Cardiac muscle cell (in vitro differentiated cells and primary cell): Measurements from ENCODE around the gene CARM1. TPM values are rescaled to one million over a fixed set of nuclear protein-coding genes. Genes with fewer than 3 reads are reported as not detected.
A peak's percentile ranks its signal among the peaks of the same experiment; 100 is the strongest.

Experiments used
- DNase-seq, 2 donors: peaks; one replicate each; pipeline versions ENCODE4 v3.0.0 to v3.0.0-alpha.2; 2010 to 2017; ENCODE audit warnings: low read depth in 1 of 2, low spot score in 1 of 2
- H3K27ac ChIP-seq: fragments of 200-600 bp; sonication (generic); 2 replicates; pipeline ENCODE4 v1.5.1; 2016
- H3K27me3 ChIP-seq: fragments of 200-600 bp; sonication (generic); 2 replicates; pipeline ENCODE4 v1.6.0; 2016; ENCODE audit warnings: control low read depth
- H3K36me3 ChIP-seq: fragments of 200-600 bp; sonication (generic); 2 replicates; pipeline ENCODE4 v1.5.1; 2016; ENCODE audit warnings: control low read depth
- H3K4me1 ChIP-seq: fragments of 200-600 bp; sonication (generic); 2 replicates; pipeline ENCODE4 v1.8.1; 2017; ENCODE audit warnings: low read depth, mild to moderate bottlenecking, mixed run types
- H3K4me3 ChIP-seq: fragments of 200-600 bp; sonication (generic); 2 replicates; pipeline ENCODE4 v1.5.1; 2016; ENCODE audit warnings: mild to moderate bottlenecking
- H3K9me3 ChIP-seq: fragments of 200-600 bp; sonication (generic); 2 replicates; pipeline ENCODE4 v1.5.1; 2017; ENCODE audit warnings: low read depth, mild to moderate bottlenecking, control low read depth
- polyA plus RNA-seq: library from polyadenylated mRNA; unstranded; fragments of >200 nt; fragmentation: Nextera tagmentation; extraction: Ambion mirVana; gene quantifications from 2 replicates; pipeline ENCODE4 v1.2.1, GENCODE V29; 2016
- total RNA-seq: library from RNA; depleted of rRNA; stranded (reverse); fragments of >200 nt; gene quantifications from 2 replicates; pipeline ENCODE4 v1.2.3, GENCODE V29; 2016
- TF ChIP-seq, protein P1 (sequence below): IDR thresholded peaks from 2 replicates; pipeline ENCODE4 v1.5.1; 2012; ENCODE audit warnings: low read depth, mild to moderate bottlenecking, low read length

The CARM1 gene
- total and polyA plus RNA-seq, 2 experiments from 2014 or later, result 46.8 to 90.7 TPM

DNA sequence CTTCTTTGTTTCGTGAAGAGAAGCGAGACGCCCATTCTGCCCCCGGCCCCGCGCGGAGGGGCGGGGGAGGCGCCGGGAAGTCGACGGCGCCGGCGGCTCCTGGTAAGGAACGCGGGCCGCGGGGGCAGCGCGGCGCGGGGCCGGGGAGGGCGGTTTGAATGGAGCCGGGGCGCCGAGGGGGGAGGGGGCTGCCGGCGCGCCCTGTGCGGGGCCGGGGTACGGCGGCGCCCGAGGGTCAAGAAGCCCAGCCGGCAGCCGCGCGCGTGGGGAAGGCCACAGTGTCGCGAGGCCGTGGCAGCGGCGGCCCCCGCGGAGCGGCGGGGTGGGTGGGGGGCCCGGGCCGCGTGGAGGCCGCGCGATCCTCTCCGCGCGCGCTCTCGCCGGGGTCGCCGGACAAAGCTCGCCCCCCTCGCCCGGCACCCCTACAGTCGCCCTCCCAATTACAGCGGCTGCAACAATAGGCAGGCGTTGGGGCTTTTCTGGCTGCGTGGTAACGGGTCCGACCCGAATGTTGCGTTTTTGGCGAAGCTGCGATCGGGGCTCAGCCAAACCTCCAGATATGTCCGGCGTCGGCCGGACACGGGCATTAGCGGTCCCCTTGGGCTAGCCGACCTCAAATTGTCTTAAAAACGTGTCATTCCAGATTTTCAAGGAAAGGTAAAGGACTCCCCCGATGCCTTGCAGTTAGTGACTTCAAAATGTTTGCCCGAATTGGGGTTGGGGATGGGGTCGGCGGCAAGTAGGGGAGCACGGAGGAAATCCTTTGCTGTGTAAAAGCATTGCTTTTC lies 89.9 kb downstream of the CARM1 start:
- H3K36me3 ChIP-seq, result no peaks in the 10 kb centered on the region
- no peaks in the 10 kb centered on the region for H3K9me3 ChIP-seq
- H3K27me3 ChIP-seq, result no peaks in the 10 kb centered on the region
- peak; percentile 40 to 60 for DNase-seq
- TF ChIP-seq, protein P1, sequence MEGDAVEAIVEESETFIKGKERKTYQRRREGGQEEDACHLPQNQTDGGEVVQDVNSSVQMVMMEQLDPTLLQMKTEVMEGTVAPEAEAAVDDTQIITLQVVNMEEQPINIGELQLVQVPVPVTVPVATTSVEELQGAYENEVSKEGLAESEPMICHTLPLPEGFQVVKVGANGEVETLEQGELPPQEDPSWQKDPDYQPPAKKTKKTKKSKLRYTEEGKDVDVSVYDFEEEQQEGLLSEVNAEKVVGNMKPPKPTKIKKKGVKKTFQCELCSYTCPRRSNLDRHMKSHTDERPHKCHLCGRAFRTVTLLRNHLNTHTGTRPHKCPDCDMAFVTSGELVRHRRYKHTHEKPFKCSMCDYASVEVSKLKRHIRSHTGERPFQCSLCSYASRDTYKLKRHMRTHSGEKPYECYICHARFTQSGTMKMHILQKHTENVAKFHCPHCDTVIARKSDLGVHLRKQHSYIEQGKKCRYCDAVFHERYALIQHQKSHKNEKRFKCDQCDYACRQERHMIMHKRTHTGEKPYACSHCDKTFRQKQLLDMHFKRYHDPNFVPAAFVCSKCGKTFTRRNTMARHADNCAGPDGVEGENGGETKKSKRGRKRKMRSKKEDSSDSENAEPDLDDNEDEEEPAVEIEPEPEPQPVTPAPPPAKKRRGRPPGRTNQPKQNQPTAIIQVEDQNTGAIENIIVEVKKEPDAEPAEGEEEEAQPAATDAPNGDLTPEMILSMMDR, result no peak
- peak overlapping the region; percentile 99 for H3K27ac ChIP-seq
- H3K4me1 ChIP-seq, result no peaks in the 10 kb centered on the region
- H3K4me3 ChIP-seq, result peak overlapping the region; percentile 97

DNA sequence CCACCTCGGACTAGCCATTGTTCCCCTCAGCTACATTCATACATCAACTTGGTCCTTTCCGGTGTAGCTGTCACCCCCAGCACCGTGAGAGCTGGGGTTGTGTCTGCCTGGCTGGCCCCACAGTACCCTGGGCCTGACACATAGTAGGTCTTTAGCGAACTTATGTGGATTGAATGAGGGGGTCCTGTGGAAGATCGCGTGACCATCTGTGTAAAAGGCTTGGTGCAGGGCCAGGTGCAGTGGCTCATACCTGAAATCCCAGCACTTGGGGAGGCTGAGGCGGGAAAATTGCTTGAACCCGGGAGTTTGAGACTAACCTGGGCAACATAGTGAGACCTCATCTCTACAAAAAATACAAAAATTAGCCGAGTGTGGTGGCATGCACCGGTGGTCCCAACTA lies 91.5 kb downstream of the CARM1 start:
- Histone ChIP-seq H3K9me3 (no peaks in the 10 kb centered on the region), H3K4me1 (no peaks in the 10 kb centered on the region), H3K27me3 (no peaks in the 10 kb centered on the region), H3K27ac (peak overlapping the region; percentile 28), H3K36me3 (no peaks in the 10 kb centered on the region), H3K4me3 (peak overlapping the region; percentile 97)
- DNase-seq, result no peak
- TF ChIP-seq, protein P1, result no peak

DNA sequence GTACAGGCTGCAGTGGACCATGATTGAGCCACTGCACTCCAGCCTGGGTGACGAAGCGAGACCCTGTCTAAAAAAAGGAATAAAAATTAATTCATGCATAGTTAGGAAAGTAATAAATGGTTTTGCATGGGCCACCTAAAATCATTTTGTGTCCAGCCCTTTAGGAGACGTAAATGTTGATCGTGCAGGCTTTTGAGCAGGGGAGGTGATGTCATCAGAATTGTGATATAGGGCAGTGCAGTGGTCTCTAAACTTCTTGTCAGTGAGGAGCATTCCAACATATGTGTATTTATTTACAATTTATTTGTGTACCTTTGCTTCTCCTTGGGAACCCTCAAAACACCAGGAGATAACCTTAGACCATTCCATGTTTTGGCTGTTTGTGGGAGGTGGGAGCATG lies 92.5 kb downstream of the CARM1 start:
- no peaks in the 10 kb centered on the region for H3K27me3 ChIP-seq
- no peak overlapping the region for H3K4me3 ChIP-seq
- TF ChIP-seq, protein P1, result no peak
- DNase-seq, result no peak
- H3K4me1 ChIP-seq, result peaks cover 4% of the 10 kb centered on the region
- H3K27ac ChIP-seq, result no peak overlapping the region
- H3K9me3 ChIP-seq, result no peaks in the 10 kb centered on the region
- no peaks in the 10 kb centered on the region for H3K36me3 ChIP-seq

DNA sequence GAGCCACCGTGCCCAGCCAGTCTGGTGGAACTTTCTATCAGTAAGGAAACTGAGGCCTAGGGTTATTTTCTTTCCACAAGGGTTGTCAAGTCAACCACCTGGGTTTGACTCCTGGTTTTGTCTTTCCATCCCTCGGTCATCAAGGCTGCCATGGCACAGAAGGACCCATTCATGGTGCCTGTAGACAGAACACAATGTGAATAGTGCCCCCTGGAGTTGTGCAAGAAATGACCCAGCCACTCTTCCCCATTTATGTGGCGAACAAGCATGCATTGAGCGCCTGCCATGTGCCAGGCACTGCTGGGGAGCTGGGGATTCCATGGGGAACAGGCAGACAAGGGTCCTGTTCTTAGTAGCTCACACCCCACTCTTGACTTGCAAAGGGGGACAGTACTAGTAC lies 93.5 kb downstream of the CARM1 start:
- peaks cover 7% of the 10 kb centered on the region for H3K4me1 ChIP-seq
- TF ChIP-seq, protein P1, result no peak
- peak overlapping the region; percentile 54 for H3K27ac ChIP-seq
- no peak overlapping the region for H3K4me3 ChIP-seq
- H3K36me3 ChIP-seq, result no peaks in the 10 kb centered on the region
- DNase-seq, result no peak
- no peaks in the 10 kb centered on the region for H3K9me3 ChIP-seq
- no peaks in the 10 kb centered on the region for H3K27me3 ChIP-seq

DNA sequence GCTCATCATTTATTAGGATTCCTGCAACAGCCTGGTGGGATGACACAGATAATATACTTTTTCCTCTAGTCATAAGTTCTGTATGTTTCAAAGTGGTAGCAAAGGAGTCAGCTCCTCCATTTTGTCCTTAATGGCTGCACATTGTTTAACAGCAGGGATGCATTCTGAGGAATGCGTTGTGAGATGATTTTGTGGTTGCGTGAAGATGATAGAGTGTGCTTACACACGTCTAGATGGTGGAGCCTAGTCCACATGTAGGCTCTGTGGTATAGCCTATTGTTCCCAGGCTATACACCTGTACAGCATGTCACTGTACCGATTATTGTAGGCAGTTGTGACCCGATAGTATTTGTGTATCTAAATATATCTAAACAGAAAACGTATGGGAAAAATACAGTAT lies 94.0 kb downstream of the CARM1 start:
- Histone ChIP-seq H3K36me3 (no peaks in the 10 kb centered on the region), H3K27ac (peak overlapping the region; percentile 54), H3K9me3 (no peaks in the 10 kb centered on the region), H3K27me3 (no peaks in the 10 kb centered on the region), H3K4me3 (no peak overlapping the region), H3K4me1 (peaks cover 7% of the 10 kb centered on the region)
- DNase-seq, result no peak
- TF ChIP-seq, protein P1, result no peak
